NCI-H82 treated with DMSO at 0.1 percent for 48 hours (cell line): ENCODE results near the gene CMSS1.
"Not testable (repeated sequence)": the region's sequence is repeated elsewhere in the genome, so short reads cannot be mapped to it uniquely, and the experiment has no call there.

Experiments
- DNase-seq: peaks from one replicate; lab custom pipeline; 2025; ENCODE audit not compliant: unreplicated experiment; lab: John Stamatoyannopoulos, UW

The CMSS1 gene

DNA sequence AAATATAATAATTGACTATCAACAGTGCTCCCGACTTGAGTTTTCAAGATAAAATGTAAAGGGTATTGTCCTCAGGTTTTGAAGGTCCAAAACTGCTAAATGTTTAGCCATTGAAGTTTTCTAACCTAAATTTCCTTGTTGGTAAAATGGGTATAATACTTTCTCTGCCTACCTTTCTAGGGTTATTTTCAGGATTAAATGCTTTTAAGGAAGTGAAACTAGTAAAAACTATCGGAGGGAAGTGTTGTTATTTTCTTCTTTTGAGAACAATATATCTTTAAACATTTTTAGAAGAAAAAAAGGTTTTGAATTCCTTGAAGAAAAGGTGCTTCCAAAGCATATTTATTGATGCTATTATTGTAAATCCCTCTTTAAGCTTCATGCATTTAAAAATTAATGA, 229.3 kb downstream of the CMSS1 start:
- DNase-seq: no peak

DNA sequence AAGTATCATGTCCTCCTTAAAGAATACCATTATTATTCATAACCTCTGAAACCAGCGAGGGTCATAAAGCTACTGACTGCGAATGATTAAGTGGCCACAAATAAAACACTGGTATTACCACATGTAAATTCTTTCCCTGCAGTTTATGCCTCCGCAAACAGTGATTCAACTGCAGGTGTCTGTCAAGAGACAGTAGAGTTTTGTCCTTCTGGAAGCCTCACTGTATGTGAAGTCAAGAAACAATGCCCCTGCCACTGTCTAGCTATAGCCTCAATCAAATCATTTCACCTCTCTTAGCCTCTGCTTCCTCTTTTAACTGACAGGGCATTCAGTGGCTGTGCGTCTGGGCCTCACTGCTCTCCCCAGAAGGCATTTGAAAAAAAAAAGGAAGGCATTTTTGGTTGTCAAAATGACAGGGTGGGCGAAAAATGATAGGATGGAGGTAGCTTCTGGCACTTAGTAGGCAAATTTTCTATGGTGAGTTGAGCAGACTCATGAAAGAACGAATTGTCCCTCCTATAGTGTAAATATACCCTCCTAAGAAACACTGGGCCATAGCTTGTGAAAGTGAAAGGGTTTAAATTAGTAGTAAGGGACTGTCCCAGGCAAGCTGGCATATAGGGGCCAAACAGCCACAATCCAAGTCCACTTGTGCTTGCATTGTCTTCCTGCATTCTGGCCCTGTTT, 229.9 kb downstream of the CMSS1 start:
- no peak for DNase-seq

DNA sequence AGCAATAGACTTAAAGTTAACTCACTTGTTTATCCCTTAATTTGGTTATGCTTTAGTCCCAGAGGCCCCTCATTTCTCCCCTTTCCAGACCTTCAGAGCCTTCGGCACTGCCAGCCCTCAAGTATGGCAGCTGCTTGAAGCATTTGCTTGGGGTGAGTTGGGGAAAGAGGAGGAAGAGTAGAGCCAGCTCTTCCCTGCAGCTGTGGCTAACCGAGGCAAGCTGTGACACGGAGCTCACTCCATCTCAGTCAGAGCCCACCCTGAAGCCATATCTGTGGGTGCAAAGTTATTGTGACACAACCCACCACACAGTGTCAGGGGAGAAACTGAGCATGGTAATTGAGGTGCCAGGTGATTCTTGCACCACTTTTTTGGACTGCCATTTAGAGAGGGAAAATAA, 230.6 kb downstream of the CMSS1 start:
- DNase-seq: no peak

DNA sequence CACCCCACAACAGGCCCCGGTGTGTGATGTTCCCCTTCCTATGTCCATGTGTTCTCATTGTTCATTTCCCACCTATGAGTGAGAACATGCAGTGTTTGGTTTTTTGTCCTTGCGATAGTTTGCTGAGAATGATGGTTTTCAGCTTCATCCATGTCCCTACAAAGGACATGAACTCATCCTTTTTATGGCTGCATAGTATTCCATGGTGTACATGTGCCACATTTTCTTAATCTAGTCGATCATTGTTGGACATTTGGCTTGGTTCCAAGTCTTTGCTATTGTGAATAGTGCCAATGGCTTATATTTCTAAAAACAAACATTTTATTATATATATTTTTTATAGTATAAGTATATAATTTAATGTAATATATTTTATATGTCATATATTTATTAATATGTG, 233.9 kb downstream of the CMSS1 start:
- not testable (repeated sequence) for DNase-seq

DNA sequence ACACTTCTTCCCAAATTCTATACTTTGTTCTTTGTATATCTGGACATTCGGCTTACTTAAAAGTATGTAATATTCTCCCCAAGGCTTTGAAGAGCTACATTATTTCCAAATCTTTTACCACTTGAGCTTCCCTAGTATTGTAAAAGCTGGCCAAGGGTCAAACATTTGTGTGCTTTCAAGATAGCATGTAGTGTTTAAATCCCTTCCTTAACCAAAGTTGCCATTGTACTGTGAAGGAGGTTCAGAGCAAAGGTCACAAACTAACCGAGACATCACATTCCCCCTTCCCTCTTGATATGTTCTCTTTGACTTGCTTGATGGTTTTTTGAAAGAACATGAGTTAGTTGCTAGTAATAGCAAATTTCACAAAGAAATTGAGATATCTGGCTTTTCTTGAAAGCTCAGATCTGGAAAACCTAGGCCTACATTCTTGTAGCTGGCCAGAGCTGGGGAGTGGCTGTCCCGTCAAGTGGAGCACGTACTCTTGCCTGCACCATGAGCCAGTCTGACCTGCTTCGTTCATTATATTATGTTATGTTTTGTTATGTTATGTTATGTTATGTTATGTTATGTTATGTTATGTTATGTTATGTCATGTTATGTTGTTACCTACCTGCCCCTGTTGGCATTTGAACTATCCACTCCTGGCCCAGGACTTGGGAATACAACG, 236.4 kb downstream of the CMSS1 start:
- no peak for DNase-seq

DNA sequence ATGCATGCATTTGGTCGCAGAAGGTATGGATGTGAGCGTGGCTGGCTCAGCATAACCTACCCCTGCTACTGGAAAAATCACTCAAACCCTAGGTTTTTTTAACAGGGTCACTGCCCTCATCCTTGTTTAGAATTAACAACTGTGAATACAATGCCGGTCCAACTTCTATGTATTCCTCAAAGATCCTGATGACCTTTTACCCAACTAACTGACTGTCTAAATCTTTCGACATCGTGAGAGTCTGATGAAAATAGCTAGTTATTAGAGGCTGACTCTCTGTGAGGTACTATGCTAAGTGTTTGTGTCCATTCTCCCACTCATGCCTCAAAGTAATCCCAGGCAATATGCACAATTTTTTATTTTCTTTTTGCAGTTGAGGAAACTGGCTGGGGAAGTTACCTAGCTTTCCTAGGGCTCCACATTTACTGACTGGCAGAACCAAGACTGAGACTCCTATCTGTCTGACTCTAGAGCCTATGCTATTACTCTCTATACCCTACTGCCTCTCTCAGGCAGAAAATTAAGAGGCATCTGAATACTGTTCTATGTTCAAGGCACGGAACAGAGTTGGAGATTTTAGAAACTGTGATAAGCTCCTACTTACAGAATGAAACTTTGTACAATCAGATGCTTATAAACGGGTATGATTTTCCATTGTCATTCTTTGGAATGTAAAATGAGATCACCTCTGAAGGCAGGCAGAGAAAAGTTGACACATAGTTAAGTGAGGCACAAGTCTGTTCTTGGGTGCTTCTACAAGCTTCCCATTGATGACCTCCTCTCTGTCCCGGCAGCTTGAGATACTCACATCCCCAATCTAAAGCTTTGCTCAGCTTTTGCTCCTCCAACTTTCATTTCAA, 240.3 kb downstream of the CMSS1 start:
- no peak for DNase-seq

DNA sequence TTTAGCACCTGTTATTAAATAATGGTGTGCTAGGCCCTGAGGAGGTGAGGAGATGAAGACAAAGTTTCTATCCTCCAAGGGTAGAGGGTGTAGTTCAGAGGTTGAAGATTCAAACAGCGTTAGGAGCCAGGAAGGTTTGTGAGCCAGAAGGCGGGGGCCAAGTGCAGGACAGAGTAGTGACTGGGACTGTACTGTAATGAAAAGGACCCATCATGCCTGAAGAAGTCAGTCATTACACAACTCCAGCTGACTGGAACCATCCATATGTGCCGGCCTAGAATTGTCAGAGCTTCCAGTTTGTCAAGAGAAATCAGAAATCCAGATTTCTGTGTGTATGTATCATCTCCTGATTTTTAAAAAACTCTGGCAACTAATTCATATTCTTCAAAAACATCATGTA, 241.8 kb downstream of the CMSS1 start:
- DNase-seq: no peak

DNA sequence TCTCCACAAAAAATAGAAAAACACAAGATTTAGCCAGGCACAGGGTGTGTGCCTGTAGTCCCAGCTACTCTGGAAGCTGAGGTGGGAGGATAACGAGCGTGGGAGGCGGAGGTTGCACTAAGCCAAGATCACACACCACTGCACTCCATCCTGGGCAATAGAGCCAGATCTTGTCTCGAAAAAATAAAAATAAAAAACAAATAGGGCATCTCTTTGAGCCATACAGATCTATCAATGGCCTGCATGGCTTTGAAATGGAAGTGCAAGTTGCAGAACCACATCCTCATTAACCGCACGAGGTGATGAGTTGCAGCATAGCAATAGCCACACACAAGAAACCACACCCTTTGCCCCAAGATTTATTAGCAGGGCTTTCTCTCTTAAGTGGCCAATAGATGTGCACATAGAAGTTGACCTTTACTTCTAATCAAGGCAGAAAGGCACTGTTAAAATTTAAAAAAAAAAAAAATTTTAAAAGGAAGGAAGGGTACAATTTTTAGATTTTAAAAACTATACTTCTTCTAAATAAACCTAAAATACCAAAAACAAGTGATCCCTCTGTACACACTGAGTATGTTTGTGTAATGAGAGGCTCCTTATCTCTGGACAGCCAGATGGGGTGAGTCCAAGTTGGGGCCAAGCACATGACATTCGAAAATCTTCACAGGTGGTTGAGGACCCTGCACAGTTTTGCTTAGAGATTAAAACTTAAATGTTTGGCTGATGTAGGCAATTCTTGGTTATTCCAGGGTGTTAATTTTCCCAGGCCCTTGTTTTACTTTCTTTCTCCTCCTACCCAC, 243.2 kb downstream of the CMSS1 start:
- DNase-seq: no peak

DNA sequence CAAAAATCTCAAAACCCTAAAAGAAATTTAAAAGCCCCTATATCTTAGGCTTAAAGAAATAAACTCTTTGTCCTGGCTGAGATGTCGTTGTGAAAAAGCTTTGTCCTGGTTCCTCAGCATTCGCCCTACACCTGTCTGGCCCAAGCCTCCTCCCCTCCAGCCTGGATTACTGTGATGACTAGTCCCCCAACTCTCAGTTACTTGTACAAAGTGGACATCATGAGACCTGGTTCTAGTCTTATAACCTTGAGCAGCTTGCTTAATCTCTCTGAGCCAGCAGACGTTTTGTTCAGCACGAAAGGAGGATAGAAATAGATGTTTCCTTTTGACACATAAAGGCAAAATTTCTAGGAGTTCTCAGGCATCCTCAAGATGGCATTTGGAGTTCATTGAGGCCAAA, 245.0 kb downstream of the CMSS1 start:
- DNase-seq: no peak

DNA sequence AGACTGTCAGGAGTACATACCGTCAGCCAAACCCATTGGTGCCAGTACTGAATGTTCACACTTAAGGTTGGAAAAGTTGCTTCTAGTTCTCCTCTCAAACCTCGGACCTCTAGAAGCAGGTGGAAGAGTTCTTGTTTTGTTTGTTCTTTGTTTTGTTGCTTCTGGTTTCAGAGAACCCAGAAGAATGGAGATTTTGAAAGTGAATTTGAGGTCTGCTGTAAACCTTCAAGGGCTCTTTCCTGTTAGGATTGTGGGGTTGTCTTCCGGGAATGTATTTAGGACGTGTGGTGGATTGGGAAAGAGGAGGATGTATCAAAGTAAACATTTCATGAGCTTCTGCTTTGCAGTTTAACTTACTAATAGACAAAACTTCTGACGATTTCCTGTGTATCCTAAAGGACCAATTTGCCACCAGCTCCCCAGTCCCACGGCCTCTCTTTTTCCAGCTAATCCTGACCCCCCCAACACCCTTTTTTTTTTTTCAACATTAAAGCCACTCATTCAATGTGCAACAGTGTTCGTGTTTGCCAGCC, 246.3 kb downstream of the CMSS1 start:
- no peak for DNase-seq

DNA sequence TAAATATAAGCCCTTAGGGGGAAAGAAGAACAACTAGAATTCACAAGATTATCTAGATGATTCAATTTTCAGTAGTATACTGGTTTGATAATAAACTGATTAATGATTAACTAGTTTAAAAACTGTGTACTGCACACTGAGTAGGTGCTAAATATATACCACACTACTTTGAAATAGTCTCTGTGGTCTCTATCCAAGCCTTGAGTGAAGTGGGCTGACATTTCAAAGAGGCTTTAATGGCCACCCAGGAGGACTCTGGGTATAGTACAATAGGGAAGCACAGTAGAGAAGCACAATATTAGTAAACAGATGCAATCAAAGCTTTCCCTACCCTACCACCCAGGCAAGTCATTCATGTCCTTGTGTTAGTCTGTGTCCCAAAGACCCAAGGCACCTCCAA, 249.9 kb downstream of the CMSS1 start:
- no peak for DNase-seq

DNA sequence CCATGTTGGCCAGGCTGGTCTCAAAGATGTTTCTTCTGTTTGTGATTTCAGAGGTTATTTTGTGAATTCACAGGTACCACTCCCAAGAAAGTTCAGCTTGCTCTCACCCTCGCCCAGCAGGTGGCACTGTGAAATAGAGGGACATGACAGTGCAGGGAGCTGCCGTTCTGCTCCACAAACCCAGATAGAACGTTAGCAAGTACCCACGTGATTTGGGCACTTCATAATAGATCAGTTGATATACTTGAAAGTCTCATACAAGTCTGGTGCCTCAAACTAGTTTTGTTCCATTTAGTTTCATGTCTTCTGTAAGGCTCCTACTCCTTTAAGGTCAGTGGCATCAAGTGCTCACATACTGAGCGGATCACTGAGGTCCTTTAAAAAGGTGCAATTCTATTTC, 251.2 kb downstream of the CMSS1 start:
- peak; percentile 50 for DNase-seq

DNA sequence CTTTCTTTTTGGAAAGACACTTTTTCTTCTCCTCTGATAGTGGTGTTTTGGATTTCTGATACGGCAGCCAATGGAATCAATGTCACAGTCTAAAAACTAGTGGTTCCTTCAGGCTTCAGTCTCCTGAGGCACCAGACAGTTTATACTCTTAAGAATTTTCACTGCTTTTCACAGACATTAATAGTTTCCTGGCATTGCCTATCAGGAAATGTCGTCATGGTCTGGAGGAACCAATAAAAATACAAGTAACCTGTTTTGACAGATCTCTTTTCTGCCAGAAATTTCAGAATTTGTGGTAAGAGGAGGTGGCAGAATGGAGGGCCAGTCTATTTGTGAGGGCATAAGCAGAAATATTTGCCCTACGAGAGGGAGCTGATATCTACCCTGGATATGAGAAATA, 251.8 kb downstream of the CMSS1 start:
- no peak for DNase-seq

DNA sequence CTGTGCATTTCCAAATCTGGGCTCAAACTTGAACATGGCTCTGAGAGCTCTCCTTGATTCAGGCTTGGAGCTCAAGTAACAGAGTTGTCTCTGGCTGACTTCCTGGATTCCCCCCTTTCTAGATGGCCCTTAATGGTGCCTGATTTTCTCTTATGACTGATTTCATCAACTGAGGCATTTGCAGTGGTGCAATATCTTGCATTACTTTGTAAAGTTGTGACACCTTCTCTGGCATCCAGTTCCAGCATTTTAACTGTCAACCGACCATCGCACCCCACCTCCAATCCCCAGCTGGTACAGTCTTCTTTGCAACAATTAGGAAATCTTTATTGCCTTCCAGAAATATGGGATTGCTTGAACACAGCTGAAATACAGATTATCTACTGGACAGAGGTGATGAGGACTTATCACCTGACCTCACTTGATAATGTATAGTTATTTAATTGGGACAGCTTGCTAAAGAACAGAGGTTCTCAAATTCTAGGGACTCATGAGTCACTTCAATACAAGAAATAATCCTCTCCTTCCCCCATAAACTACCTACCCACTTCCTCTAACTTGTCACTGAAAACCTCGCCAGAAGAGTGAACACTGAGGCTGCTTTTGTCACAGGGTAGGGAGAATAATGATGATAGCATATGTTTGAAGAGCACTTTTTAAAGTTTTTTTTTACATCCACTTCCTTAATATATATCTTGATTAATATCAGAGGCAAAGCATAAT, 254.8 kb downstream of the CMSS1 start:
- DNase-seq: no peak

DNA sequence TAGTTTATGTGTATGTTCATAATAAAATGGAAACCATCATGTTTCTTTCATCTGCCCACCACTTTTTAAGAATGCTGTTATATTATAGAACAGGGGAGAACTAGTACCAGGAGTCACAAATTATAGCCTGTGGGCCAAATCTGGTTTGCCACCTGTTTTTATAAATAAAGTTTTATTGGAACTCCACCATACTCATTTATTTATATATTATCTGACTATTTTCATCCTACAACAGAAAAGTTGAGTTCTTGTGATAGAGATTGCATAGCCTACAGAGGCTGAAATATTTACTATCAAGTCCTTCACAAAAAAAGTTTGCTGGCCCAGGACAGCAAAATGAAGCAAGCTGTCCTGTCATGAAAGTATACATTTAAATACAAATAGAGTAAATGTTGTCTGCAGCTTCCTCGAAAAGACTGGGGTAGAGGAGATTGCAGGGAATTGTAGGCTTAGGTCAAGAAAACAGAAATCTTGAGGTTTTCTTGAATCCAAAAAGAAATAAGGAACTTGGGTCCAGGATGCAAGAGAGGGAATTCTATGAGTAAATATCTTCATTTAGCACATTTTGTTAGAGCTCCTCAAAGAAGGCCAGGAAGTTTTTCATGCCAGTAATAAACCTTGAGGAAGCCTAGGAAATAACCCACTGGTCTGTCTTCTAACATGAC, 255.5 kb downstream of the CMSS1 start:
- no peak for DNase-seq

DNA sequence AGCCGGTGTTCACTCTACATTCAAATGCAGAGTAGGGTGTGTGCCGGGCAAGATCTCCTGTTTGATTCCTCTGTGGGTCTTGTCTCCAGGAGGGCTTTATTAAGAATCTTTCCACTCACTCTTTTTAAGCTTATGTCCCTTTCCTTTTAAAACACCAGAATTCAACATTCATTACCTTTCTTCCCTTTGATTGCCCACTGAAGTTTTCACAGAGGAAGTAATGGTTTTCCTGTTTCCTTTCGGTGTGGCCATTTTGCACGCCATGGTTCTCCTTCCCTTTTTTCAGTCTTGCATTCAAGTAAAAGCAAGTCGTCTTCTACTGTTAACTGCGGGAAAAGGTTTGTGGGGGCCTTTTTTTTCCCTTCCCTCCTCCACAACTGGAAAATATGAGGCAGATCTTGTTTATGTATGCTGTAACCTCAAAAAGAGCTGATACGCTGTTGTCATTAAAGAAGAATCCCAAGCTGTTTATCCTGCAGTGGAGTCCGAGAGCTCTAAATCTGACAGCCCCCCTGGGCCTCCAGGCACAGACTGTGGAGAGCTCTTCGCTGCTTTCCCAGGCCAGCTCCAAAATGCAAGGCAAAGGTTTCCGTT, 256.1 kb downstream of the CMSS1 start:
- DNase-seq: peak; percentile 23

DNA sequence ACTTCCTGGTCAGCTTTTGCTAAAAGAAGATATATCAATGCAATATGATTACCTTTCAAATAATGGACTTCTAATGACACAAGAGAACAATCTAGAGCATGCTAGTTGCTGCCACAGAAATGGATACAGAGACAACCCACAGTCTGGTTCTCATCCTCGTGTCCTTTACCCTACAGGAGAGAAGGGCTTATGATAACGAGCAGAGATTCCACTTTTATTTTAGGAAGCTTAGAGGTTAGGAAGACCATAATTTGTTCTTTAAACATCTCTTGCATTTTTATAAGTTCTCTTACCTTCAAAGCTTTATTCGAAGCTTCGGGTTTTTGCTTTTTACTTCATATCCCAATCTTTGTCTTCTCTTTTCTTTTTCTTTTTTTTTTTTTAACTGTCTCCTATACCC, 257.5 kb downstream of the CMSS1 start:
- no peak for DNase-seq

DNA sequence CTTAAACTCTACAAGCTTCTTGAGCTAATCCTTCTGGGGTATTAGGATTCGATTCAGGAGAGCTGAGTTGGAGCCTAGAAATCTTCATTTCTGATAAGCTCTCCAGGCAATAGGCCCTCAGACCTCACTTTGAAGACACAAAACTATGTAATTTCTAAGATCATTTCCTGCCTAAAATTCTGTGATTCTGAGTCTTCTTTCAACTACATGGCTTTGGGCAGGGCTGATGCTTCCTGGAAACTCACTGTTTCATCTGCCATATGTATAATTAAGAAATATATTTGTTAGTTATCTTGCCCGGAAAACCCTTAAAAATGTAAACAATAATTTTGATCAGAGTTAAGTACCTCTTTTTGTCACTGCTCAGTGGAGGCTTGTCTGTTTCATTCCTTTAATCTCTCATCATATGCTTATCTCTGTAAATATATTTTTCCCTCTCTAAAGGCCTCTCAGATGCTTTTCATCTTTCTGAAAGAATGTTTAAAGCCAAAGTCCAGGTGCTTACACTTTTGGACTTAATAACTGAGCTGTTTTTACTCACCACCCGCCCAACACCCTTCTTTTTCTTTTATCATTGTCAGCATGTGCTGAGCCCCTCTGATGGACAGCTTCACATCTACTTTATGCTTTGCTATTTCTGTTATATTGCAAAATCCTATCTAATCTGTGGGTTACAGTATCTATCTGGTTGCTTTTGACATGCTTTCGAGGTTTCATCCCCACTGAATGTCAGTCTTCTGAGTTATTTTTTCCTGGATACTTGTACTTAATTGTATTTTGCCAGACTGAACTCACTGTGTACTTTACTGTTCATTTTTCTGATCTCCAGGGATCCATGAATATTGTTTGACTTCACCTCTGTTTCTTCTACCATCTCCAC, 258.4 kb downstream of the CMSS1 start:
- DNase-seq: peak; percentile 50
